HepG2 (cell line): ENCODE data around the gene PCSK5. TPM values are rescaled to one million over a fixed set of nuclear protein-coding genes. Genes with fewer than 3 reads are reported as not detected.

ENCODE experiments used
- ATAC-seq: fragments of 200-7000 bp; cut with Tn5 transposase; 3 replicates; pipeline ENCODE4 v1.9.1; 2020; ENCODE audit warnings: mild to moderate bottlenecking, moderate library complexity
- BruUV-seq: library from RNA; stranded (reverse); fragments of 400-500 nt; replicated peaks from 2 replicates; lab custom pipeline; 2021; lab: Mats Ljungman, UMichigan
- CTCF ChIA-PET: fragments of 300-600 bp; formaldehyde crosslinking; extraction: SDS; loops from one replicate; lab custom pipeline; 2021; ENCODE audit warnings: low total read pairs, inconsistent platforms, low intra/inter-chr PET ratio; lab: Yijun Ruan, JAX
- POLR2A ChIA-PET: fragments of 350-600 bp; sonication (Branson Sonifier 250); formaldehyde crosslinking; loops from one replicate; lab custom pipeline; 2020; ENCODE audit warnings: antibody characterized with exemption, inconsistent platforms; lab: Yijun Ruan, JAX
- DNase-seq: peaks from one replicate; pipeline ENCODE4 v3.0.0-alpha.2; 2015; ENCODE audit warnings: low spot score
- FAIRE-seq: peaks from 3 replicates; lab custom pipeline; 2011; peaks lifted over from hg19 to GRCh38; lab: Jason Lieb, UNC
- H2AFZ ChIP-seq: one replicate; pipeline ENCODE4 v1.6.1; 2011; ENCODE audit warnings: low read length, inconsistent platforms
- H3K27ac ChIP-seq: fragments of 300-600 bp; 3 replicates; pipeline ENCODE4 v1.8.0; 2011; ENCODE audit warnings: mixed run types, mild to moderate bottlenecking, mixed read lengths, low read length, inconsistent platforms; ENCODE audit not compliant: insufficient read depth; ENCODE audit errors: extremely low read length
- H3K27me3 ChIP-seq, 2 experiments: fragments of 200-600 bp in 1 of 2; 2 replicates in 1 of 2; 3 replicates in 1 of 2; pipeline versions ENCODE4 v1.6.0 to v1.8.0; 2011; ENCODE audit warnings: low read length in 2 of 2, mild to moderate bottlenecking in 2 of 2, moderate library complexity in 2 of 2, inconsistent platforms in 1 of 2; ENCODE audit not compliant: insufficient read depth in 2 of 2, control insufficient read depth in 1 of 2
- H3K36me3 ChIP-seq, 2 experiments: fragments of 200-600 bp in 1 of 2; replicated peaks in 1 of 2; 2 replicates in 1 of 2; 3 replicates in 1 of 2; pipeline versions ENCODE4 v1.5.1 to v1.8.0; 2011; ENCODE audit warnings: low read length in 2 of 2, inconsistent platforms in 1 of 2; ENCODE audit not compliant: insufficient read depth in 2 of 2, control insufficient read depth in 1 of 2
- H3K4me1 ChIP-seq: 2 replicates; pipeline ENCODE4 v1.5.1; 2012; ENCODE audit warnings: low read length, inconsistent platforms; ENCODE audit not compliant: insufficient read depth
- H3K4me2 ChIP-seq: 2 replicates; pipeline ENCODE4 v1.6.0; 2011; ENCODE audit warnings: low read depth, low read length, inconsistent platforms
- H3K4me3 ChIP-seq, 3 experiments: fragments of 200-600 bp in 1 of 3; sonication (generic), shearing (Covaris generic) in 1 of 3; replicated peaks in 1 of 3; 2 replicates each; pipeline ENCODE4 v1.5.1; 2011 to 2016; ENCODE audit warnings: low read length in 3 of 3, inconsistent platforms in 2 of 3, low read depth in 2 of 3, mild to moderate bottlenecking in 2 of 3, control low read depth in 1 of 3, mixed read lengths in 1 of 3; ENCODE audit not compliant: insufficient read depth in 1 of 3
- H3K79me2 ChIP-seq: one replicate; pipeline ENCODE4 v1.6.1; 2011; ENCODE audit warnings: low read length, inconsistent platforms; ENCODE audit not compliant: insufficient read depth
- H3K9ac ChIP-seq: 2 replicates; pipeline ENCODE4 v1.6.0; 2011; ENCODE audit warnings: mild to moderate bottlenecking, low read depth, low read length, inconsistent platforms; ENCODE audit not compliant: insufficient read depth
- H3K9me3 ChIP-seq: 2 replicates; pipeline ENCODE4 v1.5.1; 2012; ENCODE audit warnings: mild to moderate bottlenecking, low read length
- H4K20me1 ChIP-seq: 2 replicates; pipeline ENCODE4 v1.6.0; 2011; ENCODE audit warnings: inconsistent platforms, mild to moderate bottlenecking, low read length, moderate library complexity; ENCODE audit not compliant: insufficient read depth
- BCL6 ChIP-seq: IDR thresholded peaks from 2 replicates; pipeline ENCODE4 v1.6.1; 2016; ENCODE audit warnings: missing genetic modification reagents, missing compliant biosample characterization
- KLF6 ChIP-seq: IDR thresholded peaks from 2 replicates; pipeline ENCODE4 v1.8.0; 2016; ENCODE audit warnings: missing biosample characterization, missing genetic modification reagents
- MZF1 ChIP-seq: sonication (generic); formaldehyde crosslinking; IDR thresholded peaks from 2 replicates; pipeline ENCODE4 v1.8.1; 2023; ENCODE audit warnings: mild to moderate bottlenecking, missing genetic modification reagents, borderline replicate concordance
- PAF1 ChIP-seq: IDR thresholded peaks from 2 replicates; pipeline ENCODE4 v1.6.1; 2016; ENCODE audit warnings: missing genetic modification reagents, missing compliant biosample characterization
- PITX1 ChIP-seq: sonication (generic); formaldehyde crosslinking; IDR thresholded peaks from 2 replicates; pipeline ENCODE4 v1.5.1; 2020; ENCODE audit warnings: mild to moderate bottlenecking, missing genetic modification reagents
- PPARG ChIP-seq: conservative IDR thresholded peaks from 2 replicates; pipeline ENCODE4 v1.6.1; 2016; ENCODE audit warnings: missing biosample characterization, missing genetic modification reagents
- RELA ChIP-seq: sonication (generic); formaldehyde crosslinking; IDR thresholded peaks from 2 replicates; pipeline ENCODE4 v1.4.0; 2020; ENCODE audit warnings: missing genetic modification reagents
- SIN3B ChIP-seq: fragments of 150-350 bp; IDR thresholded peaks from 2 replicates; pipeline ENCODE4 v1.6.1; 2014; ENCODE audit warnings: low read length
- SRSF1 ChIP-seq: fragments of 200-400 bp; formaldehyde crosslinking; optimal IDR thresholded peaks from 2 replicates; pipeline ENCODE3; 2017; ENCODE audit warnings: mild to moderate bottlenecking, low read depth, low read length, moderate library complexity
- SRY ChIP-seq: sonication (generic); formaldehyde crosslinking; IDR thresholded peaks from 2 replicates; pipeline ENCODE4 v1.8.0; 2022; ENCODE audit warnings: mild to moderate bottlenecking, missing genetic modification reagents
- ZNF263 ChIP-seq: sonication (generic); formaldehyde crosslinking; IDR thresholded peaks from 2 replicates; pipeline ENCODE4 v1.4.0; 2020; ENCODE audit warnings: missing genetic modification reagents
- ZNF354B ChIP-seq: sonication (generic); formaldehyde crosslinking; IDR thresholded peaks from 2 replicates; pipeline ENCODE4 v1.8.0; 2022; ENCODE audit warnings: mild to moderate bottlenecking, missing genetic modification reagents
- ZNF552 ChIP-seq: sonication (generic); formaldehyde crosslinking; IDR thresholded peaks from 2 replicates; pipeline ENCODE4 v1.9.0; 2022; ENCODE audit warnings: missing genetic modification reagents, mild to moderate bottlenecking, borderline replicate concordance
- ZNF577 ChIP-seq: sonication (generic); formaldehyde crosslinking; IDR thresholded peaks from 2 replicates; pipeline ENCODE4 v1.4.0; 2020; ENCODE audit warnings: mild to moderate bottlenecking, low read depth, missing genetic modification reagents, borderline replicate concordance
- WGBS: methylation state at CpG from one replicate; pipeline ENCODE4 v1.1.6; 2017; ENCODE audit warnings: low lambda C conversion rate; 5-methylcytosine and 5-hydroxymethylcytosine counted together
- in situ Hi-C: cut with HindIII; loops from 2 replicates; pipeline ENCODE4 v1.10.0; 2017; ENCODE audit warnings: low pct_unique_long_range_greater_than_20kb; ENCODE audit not compliant: extremely low pct_ligation_motif_present
- intact Hi-C: fragments of 100-400 bp; cut with micrococcal nuclease; formaldehyde crosslinking; loops from one replicate; pipeline ENCODE4 v1.10.0; 2022; ENCODE audit not compliant: unreplicated experiment
- polyA plus RNA-seq, 8 experiments: library from polyadenylated mRNA; depleted of rRNA in 3 of 8; stranded (reverse) in 7 of 8; unstranded in 1 of 8; fragments of >200 nt; fragmentation: Illumina TruSeq in 4 of 8; extraction: Trizol in 4 of 8; gene quantifications; 2 replicates each; pipeline versions ENCODE4 v1.2.1 to v1.2.3, GENCODE V29; 2011 to 2016; ENCODE audit warnings: low read depth in 4 of 8, missing spikeins in 1 of 8, mixed read lengths in 1 of 8; ENCODE audit not compliant: insufficient read depth in 1 of 8
- total RNA-seq, 5 experiments: library from RNA; depleted of rRNA; stranded (reverse); fragments of >200 nt; fragmentation: Illumina TruSeq; extraction: Trizol; gene quantifications; 2 replicates each; pipeline ENCODE4 v1.2.3, GENCODE V29; 2016; ENCODE audit warnings: low read depth in 1 of 5
- TF ChIP-seq, protein P1 (sequence below): sonication (generic); formaldehyde crosslinking; IDR thresholded peaks from 2 replicates; pipeline ENCODE4 v1.5.1; 2020; ENCODE audit warnings: missing genetic modification reagents, mild to moderate bottlenecking, borderline replicate concordance
- TF ChIP-seq, protein P2 (sequence below): sonication (generic); formaldehyde crosslinking; IDR thresholded peaks from 2 replicates; pipeline ENCODE4 v1.8.1; 2023; ENCODE audit warnings: missing genetic modification reagents, mild to moderate bottlenecking, borderline replicate concordance

Gene PCSK5
- total and polyA plus RNA-seq, 2 of the 13 experiments (the other 11 are each of a cell fraction or from before 2014, with no cell fraction given) = 0.55 to 0.66 TPM

DNA sequence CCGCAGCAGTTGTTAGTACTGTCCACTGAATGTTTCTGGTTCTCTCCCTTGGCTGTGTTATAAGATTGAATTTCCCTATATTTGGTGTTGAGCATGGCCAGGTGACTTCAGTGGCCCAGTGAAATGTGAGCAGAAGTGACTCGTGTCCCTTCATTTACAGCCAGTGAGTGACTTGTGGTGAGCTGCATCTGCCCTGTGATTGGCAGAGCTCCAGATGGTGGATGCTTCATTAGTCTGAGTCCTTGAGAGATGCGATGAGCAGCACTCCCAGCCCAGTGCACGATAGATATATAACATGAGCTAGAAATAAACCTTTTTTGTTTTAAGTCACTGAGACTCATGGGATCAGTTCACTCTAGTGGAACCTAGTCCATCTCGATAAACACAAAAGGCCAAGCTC, 19.3 kb downstream of the PCSK5 start:
- FAIRE-seq = no peak
- H3K27ac ChIP-seq = no peak overlapping the region
- H3K4me2 ChIP-seq = no peak overlapping the region
- in situ Hi-C loops = no loop called here
- ChIA-PET POLR2A (no interaction called here), CTCF (no interaction called here)
- no peaks in the 10 kb centered on the region for H3K79me2 ChIP-seq
- peaks cover 9% of the 10 kb centered on the region; the same call in 1 of the 2 replicates for H3K4me1 ChIP-seq
- WGBS = 53% methylated on average over 4 of the region's 5 CpGs
- H2AFZ ChIP-seq = no peak overlapping the region
- no TSS peak for BruUV-seq
- intact Hi-C loops = no loop called here
- no peaks in the 10 kb centered on the region for H3K9me3 ChIP-seq
- no peak for TF ChIP-seq ZNF552 (CRISPR knock-in tag)
- TF ChIP-seq SIN3B = no peak
- no peak for TF ChIP-seq KLF6 (CRISPR knock-in tag)
- no peak for TF ChIP-seq PAF1 (CRISPR knock-in tag)
- TF ChIP-seq, protein P1, sequence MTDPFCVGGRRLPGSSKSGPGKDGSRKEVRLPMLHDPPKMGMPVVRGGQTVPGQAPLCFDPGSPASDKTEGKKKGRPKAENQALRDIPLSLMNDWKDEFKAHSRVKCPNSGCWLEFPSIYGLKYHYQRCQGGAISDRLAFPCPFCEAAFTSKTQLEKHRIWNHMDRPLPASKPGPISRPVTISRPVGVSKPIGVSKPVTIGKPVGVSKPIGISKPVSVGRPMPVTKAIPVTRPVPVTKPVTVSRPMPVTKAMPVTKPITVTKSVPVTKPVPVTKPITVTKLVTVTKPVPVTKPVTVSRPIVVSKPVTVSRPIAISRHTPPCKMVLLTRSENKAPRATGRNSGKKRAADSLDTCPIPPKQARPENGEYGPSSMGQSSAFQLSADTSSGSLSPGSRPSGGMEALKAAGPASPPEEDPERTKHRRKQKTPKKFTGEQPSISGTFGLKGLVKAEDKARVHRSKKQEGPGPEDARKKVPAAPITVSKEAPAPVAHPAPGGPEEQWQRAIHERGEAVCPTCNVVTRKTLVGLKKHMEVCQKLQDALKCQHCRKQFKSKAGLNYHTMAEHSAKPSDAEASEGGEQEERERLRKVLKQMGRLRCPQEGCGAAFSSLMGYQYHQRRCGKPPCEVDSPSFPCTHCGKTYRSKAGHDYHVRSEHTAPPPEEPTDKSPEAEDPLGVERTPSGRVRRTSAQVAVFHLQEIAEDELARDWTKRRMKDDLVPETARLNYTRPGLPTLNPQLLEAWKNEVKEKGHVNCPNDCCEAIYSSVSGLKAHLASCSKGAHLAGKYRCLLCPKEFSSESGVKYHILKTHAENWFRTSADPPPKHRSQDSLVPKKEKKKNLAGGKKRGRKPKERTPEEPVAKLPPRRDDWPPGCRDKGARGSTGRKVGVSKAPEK = no peak
- no peak for TF ChIP-seq ZNF354B (CRISPR knock-in tag)
- ATAC-seq = no peak
- H3K36me3 ChIP-seq = no peaks in the 10 kb centered on the region
- no peak overlapping the region for H3K9ac ChIP-seq
- DNase-seq = no peak
- H4K20me1 ChIP-seq = no peaks in the 10 kb centered on the region
- no peak overlapping the region for H3K4me3 ChIP-seq
- H3K27me3 ChIP-seq = no peaks in the 10 kb centered on the region

- Histone ChIP-seq H3K27ac (no peak overlapping the region), H3K4me1 (peaks cover 9% of the 10 kb centered on the region; the same call in 1 of the 2 replicates), H3K4me3 (no peak overlapping the region), H3K79me2 (no peaks in the 10 kb centered on the region), H3K4me2 (no peak overlapping the region), H4K20me1 (no peaks in the 10 kb centered on the region), H3K9ac (no peak overlapping the region), H3K36me3 (no peaks in the 10 kb centered on the region), H3K27me3 (no peaks in the 10 kb centered on the region), H3K9me3 (no peaks in the 10 kb centered on the region), H2AFZ (no peak overlapping the region)
- no TSS peak for BruUV-seq
- FAIRE-seq (no peak), ATAC-seq (no peak), DNase-seq (no peak)
- in situ Hi-C loops = no loop called here
- WGBS = 39% methylated on average over 4 of the region's 4 CpGs
- POLR2A ChIA-PET = no interaction called here
- intact Hi-C loops = no loop called here
- CTCF ChIA-PET = no interaction called here
- no peak for TF ChIP-seq SRSF1
- no peak for TF ChIP-seq MZF1
- TF ChIP-seq ZNF263 (CRISPR knock-in tag) = no peak
- no peak for TF ChIP-seq ZNF577 (CRISPR knock-in tag)
- no peak for TF ChIP-seq PPARG
- TF ChIP-seq PITX1 (CRISPR knock-in tag) = no peak
- TF ChIP-seq BCL6 (CRISPR knock-in tag) = no peak
- TF ChIP-seq RELA (CRISPR knock-in tag) = no peak
- TF ChIP-seq, protein P2, sequence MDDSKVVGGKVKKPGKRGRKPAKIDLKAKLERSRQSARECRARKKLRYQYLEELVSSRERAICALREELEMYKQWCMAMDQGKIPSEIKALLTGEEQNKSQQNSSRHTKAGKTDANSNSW = no peak
- no peak for TF ChIP-seq SRY
These were observed 20.3 kb downstream of the PCSK5 start for GRCh38 chr9:75910731-75911130.
